ENCODE results near the gene CCDC158.
"Not testable (repeated sequence)": the region's sequence is repeated elsewhere in the genome, so short reads cannot be mapped to it uniquely, and the experiment has no call there.

Gene CCDC158

DNA sequence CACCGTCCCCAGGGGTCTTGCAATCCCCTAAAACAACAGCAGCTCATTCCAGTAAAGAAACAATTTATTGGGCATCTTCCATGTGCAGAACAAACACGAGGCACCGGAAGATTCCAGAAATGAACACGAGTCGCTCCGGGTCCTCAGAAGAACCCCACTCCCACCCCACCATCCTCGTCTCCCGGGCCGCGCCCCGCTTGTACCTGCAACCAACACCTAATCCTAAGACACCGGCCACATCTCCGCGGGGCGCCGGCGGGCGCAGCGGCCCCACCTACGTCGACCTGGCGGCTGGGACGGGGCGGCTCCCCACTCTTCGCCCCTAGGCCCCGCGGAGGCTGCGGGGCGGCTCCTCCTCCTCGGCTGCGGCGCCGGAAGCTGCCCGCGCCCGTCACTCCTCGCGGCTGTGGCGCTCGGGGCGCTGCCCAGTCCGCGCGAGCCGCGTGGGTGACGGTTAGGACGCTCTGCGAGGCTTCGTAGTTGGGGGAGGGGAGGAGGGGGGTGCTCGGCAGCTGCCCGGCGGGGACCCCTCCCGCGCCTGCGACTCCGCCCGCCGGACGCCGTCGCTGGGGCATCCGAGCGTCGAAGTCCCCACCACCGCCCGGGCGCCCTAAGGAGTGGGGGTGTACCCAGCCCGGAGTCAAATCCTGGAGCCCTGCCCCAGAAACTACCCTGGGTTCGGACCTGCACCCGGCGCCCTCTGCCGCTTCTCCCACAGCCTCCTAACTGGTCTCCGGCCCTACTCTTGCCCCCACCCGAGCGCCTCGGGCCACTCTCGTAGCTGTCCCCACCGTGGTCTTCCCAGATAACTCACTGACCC is at the start of gene CCDC158:
Gene CCDC158 (minus strand): TSS at position 380 of the 820 bp plus-strand sequence. CDS start 17,934 bp downstream, outside the sequence.
- DNase-seq: peak in 2 of 6 experiments; percentile 2 to 10

DNA sequence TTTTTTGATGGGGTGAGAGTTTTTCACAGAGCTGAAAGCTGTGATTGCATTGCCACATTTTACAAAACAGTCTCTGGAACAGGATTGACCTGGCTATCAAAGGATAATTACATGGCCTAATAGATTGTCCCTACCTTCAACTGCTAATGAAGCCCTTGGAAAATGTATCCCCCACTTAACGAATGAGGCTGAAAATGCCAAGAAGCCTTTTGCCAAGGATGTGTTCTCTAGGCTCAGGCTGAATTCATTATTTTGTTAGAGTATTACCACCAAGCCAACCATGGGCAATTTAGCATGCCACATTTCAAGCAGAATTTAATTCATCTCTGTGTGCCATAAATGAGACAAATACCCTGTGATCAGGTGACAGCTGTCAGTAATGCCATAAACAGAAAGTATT is 49.6 kb upstream of the CCDC158 start:
- no peak for DNase-seq

DNA sequence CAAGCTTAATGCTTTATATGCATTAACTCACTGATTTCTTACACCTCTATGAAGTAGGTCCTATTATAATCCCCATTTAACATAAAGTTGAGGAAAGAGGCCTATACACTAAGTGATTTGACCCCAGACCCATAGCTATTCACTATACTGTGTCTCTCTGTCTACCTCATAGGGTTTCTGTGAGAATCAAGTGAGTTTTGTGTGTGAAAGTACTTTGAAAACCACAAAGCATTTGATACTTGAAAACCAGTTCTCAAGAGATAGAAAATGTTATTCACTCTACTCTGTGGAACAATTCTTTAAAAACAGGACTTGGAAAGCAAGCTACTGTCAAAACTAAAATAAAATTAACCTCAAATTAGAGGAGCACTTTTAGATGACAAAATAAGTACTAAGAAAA is 49.1 kb upstream of the CCDC158 start:
- no peak for DNase-seq

DNA sequence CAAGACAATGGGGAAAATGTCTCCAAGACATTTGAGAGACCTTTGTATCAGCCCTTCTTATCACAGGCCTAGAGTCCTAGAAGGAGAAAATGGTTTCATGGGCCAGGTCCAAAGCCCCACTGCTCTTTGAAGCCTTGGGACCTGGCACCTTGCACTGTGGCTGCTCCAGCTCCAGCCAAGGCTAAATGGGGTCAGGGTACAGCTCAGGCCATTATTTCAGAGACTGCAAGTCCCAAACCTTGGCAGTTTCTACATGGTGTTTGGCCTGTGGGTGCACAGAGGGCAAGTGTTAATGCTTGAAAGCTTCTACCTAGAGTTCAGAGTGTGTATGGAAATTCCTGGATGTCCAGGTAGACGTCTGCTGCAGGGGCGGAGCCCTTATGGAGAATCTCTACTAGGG is 42.6 kb upstream of the CCDC158 start:
- no peak for DNase-seq

DNA sequence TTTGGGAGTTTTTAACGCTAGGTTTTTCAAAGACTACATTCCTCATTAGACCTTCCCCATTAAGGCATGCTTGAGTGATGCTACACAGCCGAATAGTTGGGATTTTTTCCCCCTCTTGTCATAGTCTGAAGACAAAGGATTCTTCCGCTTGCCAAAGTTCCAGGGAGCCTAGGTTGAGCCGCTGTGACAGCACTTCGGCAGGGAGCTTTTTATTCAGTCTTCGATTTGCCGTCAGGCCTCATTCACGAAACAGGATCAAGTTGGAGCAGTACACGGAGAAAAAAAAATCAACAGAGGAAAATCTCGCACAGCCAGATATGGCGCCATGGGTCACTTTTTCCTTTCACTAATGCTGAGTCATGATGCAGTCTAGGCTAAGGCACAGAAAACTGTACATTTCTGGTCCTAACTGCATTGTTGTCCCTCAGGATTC is 38.4 kb upstream of the CCDC158 start:
- DNase-seq: no peak

DNA sequence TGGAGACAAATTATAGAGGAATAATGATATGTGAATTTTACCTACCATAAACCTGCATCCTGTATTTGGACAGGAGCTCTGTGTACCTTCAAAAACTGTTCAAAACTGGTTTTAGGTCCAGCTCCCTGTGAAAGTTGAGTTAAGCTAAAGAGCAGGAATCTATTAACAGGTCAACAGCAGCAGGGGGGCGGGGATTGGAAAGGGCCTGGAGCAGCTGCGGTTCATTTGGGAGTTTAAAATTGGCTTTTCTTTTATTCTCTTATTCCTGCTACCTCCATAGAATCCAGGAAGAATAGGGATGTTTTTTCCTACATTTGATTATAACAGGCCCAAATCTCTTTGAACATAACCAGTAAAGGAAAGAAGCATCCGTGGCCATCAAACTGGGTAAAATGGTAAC is 37.9 kb upstream of the CCDC158 start:
- DNase-seq: no peak

DNA sequence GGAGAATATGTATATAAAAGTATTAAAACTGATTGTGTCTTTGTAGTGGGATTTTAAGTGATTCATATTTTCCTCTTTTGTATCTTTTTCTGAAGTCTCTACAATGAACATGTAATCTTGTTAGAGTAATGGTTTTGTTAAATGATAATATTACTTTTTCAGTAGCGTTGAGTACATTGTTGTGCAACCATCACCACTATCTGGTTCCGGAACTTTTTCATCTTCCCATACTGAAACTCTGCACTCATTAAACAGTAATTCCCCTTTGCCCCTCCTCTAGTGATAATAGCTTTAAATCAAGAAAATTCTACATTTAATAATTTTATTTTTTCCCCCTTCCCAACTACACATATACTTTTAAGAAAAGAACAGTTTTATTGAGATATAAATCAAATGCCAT is 37.4 kb upstream of the CCDC158 start:
- DNase-seq: no peak

DNA sequence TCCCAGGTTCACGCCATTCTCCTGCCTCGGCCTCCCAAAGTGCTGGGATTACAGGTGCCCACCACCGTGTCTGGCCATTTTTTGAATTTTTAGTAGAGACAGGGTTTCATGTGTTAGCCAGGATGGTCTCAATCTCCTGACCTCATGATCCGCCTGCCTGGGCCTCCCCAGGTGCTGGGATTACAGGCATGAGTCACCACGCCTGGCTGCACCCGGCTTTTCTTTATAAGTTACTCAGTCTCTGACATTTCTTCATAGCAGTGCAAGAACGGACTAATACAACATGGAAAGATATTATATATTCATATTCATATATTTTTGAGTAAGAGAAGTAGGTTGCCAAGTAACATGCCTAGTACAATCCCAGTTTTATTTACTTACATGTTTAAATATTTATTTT is 36.9 kb upstream of the CCDC158 start:
- no peak for DNase-seq

DNA sequence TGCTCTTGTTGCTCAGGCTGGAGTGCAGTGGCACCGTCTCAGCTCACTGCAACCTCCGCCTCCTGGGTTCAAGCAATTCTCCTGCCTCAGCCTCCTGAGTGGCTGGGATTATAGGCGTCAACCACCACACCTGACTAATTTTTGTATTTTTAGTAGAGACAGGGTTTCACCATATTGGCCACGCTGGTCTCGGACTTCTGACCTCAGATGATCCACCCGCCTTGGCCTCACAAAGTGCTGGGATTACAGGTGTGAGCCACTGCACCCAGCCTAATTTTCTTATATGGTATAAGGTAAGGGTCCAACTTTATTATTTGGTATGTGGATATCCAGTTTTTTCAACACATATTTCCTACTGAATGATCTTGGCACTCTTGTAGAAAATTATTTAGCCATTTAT is 33.1 kb upstream of the CCDC158 start:
- DNase-seq: not testable (repeated sequence)

DNA sequence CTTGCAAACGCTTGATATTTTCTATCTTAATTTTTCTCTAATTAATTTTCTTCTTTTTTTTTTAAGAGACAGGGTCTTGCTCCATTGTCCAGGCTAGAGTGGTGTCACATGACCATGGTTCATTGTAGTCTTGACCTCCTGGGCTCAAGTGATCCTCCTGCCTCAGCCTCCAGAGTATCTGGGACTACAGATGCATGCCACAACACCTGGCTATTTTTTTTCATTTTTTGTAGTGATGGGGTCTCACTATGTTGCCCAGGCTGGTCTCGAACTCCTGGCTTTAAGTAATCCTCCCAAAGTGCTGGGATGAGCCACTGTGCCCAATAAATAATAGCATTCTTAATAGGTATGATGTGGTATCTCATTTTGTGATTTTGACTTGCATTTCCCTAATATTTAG is 32.3 kb upstream of the CCDC158 start:
- DNase-seq: no peak

DNA sequence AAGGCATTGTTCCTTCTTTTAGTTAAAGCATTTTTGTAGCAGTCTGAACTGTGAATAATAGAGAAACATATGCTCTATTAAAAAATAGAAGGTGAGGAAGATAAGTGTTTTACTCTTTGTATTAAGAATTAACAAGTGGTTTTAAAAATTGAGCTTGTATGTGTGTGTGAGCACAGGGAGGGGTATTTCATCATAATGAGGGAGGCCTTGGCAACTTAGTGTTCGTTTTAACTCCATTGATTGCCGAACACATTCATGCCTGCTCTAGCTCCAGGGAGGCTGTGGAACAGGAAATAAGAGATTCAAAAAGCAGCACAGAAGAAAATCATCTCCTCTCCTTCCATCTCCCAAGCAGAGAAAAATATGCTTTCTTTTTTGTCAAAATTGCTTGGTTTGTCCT is 28.9 kb upstream of the CCDC158 start:
- no peak for DNase-seq

DNA sequence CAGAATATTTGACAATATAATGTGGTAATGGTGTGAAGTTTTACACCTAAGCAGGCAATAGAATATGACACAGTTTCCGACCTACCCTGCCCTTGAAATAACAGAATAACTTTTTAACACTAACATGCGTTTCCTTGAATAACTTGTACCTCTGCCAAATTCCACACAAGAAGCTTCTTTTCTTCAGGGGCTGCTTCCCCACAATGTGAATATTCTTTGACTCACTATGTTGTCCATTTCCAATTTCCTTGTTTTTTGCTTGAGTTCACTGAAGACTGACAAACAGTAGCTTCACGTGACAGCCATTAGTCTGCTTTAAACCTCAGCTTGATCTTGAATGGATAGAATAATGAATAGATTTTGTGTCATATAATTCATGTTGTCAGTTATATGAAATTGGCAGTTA is 28.4 kb upstream of the CCDC158 start:
- no peak for DNase-seq

DNA sequence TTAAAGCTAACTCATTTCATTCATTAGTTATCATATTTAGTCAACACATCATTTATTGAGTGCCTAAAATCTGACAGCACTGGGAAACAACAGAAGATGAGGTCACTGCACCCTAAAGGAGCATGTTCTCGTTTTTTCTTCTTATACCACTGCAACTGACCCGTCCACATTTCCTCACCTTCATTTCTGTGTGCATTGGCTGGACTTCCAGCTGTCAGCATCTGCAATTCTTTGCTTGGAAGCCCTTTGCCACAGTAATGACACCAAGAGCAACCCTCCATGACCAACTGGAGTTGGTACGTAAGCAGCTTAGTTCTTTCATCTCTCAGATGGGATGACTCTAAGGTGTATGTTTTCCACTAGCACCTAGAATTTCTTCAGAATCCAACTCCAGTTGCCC is 27.3 kb upstream of the CCDC158 start:
- DNase-seq: no peak

DNA sequence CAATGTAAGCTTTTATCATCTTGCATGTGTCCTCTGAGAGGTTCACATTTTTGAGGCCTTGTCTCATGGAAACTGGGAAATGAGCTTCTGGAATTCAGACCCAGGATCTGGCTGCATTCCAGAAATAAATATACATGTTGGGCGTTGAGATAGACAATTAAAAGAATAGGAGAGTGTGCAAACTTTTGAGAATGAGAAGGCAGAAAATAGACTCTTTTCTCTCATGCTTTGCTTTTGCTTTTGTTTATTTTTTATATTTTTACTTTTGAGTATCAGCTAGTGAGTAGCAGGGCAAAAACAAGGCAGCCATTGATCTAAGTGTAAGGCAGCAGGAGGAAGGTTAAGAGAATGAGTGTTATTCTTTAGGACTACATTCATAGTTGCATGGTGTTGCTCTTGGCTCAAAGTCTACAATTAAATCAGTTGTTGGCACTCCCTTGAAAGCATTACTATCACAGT is 26.5 kb upstream of the CCDC158 start:
- DNase-seq: no peak

DNA sequence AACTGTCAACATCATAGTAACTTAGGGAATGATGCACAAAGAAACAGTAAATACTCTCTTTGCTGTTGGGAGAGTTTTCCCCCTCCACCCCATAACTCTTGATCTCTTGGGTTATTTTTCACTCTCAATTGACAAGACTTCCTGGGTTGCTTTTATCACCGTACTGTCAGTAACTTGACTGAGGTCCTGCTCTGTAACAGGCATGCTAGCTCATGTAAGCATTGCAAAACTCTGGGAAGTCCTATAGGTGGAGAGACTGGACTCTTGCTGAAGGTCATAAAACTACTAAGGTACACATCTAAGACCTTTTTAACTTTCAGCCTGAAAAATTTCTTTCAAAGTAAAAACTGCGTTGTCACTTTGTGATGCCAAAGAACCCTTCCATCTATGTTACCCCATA is 25.0 kb upstream of the CCDC158 start:
- no peak for DNase-seq

DNA sequence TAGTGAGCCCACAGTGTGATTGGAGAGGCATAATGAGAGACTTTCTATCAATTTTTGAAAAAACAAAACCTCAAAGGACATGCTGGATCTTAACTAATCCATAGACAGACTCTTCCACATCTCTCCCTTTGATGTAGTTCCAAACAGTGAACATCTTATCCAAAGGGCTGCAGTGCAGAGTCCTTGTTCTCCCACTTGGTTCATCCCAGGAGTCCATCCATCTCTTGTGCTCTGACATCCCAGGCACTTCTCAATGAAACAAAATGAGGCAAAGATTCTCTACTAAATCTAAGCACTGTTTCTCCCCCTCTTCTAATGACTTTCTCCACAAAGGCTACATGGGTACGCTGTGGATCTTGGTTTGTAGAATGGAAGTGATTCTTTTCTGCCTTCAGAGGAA is 22.4 kb upstream of the CCDC158 start:
- no peak for DNase-seq

DNA sequence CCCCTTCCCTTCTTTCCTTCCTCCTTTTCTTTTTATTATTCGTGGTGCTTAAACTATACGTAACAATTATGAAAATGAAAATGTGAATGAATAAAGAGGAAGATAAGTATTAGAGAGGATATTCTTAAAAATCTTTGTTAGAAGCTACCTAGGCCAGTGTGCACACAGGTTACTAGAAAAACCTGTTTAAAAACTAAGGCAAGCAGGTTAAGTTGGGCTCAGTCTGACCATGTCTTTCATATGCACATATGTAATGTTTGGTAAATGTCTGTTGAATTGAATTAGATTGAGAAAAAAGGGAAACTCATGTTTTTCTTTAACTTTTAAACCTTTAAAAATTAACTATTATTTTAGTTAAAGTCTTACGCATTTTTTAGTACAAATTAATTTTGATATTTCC is 21.9 kb upstream of the CCDC158 start:
- DNase-seq: no peak

DNA sequence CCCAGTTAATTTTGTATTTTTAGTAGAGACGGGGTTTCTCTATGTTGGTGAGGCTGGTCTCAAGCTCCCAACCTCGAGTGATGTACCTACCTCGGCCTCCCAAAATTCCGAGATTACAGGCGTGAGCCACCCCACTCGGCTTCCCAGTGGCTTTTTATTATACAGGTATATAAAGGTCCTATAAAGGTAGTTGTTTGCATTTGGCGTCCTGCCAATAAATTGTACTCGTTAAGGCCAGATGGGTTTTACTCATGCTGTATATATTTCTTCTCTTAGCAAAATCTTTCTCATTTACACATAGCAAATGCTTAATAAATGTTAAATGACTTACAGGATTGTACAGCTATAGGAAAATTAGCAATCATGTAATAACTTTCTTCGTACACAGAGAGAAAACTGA is 20.9 kb upstream of the CCDC158 start:
- no peak for DNase-seq

DNA sequence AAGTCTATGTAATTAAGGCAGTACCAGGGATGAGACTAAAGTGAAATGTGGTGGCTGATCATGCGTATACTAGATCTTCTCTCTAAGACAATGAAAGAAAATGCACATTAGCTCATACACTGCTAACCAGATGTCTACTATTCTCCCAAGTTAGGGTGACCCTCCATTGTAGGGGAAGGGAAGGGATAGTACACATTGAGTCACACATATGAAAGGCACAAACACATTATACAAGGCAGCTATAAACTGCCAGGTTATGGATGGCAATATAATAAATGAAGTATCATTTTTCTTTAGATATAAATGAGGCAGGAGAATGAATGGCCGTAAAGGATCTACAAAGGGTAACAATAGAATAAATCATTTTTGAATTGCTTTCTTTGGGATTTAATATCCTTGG is 18.6 kb upstream of the CCDC158 start:
- no peak for DNase-seq

DNA sequence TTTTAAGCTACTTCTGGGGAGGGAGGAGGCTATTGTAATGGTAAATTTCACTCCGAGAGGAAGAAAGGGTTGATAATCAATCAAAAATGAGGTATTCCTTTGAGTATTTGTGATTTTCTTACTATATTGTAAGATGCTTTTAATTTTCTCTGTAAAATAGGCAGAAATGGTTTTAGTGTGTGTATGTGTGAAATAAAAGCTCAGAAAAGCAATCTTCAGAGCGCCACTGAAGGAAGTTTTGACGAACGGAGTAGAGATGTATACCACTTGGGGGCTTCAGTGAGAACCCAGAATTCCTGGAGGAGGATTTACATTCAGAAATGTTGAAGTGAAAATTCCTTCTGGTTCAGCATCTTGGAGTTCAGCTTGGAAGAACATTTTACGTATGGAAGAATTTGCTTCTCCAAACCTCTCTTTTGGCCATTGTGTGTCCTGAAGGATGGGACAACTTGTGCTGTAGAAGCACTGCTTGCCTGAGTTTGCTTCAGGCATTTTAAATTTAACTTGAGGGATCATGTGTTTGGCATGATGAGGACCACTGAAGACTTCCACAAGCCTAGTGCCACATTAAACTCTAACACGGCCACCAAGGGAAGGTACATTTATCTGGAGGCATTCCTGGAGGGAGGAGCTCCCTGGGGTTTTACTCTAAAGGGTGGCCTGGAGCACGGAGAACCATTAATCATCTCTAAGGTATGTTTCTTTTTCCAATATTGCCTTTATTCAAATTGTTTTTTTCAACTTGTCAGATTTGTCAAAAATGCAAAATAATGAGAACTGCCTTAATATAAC is 14.8 kb upstream of the CCDC158 start:
- DNase-seq: no peak

DNA sequence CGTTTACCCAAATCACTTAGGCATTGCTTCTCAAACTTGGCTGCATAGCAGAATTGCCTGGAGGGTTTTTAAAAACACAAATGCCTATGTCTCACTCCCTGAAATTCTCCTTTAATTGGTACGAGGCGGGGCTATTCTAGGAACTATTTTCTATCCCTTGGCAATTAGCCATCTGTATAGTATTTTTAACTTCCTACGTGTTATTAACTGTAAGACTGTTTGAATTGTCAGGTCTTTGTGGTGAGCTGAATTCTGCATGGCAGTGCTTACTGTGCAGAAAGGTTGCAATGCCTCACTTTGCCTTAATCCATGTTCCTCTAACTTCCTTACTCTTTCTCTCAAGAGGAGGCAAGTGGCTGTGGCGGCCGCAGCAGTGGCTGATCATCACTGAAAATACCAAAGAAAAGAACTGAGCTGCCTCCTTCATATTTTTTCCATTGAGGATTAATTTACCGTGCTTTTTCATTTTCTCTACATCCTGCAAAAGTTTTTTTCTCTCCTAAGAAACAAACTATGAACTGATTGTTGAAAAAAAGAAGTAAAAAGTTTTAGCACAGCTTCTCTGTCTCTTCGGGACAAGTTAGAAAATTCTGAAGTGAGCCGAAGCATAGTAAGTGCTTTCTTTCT is 14.1 kb upstream of the CCDC158 start, which contains the start of gene SHROOM3:
Gene SHROOM3 (plus strand): TSS at position 329 of the 627 bp plus-strand sequence. CDS start 824 bp downstream, outside the sequence.
- DNase-seq: no peak

DNA sequence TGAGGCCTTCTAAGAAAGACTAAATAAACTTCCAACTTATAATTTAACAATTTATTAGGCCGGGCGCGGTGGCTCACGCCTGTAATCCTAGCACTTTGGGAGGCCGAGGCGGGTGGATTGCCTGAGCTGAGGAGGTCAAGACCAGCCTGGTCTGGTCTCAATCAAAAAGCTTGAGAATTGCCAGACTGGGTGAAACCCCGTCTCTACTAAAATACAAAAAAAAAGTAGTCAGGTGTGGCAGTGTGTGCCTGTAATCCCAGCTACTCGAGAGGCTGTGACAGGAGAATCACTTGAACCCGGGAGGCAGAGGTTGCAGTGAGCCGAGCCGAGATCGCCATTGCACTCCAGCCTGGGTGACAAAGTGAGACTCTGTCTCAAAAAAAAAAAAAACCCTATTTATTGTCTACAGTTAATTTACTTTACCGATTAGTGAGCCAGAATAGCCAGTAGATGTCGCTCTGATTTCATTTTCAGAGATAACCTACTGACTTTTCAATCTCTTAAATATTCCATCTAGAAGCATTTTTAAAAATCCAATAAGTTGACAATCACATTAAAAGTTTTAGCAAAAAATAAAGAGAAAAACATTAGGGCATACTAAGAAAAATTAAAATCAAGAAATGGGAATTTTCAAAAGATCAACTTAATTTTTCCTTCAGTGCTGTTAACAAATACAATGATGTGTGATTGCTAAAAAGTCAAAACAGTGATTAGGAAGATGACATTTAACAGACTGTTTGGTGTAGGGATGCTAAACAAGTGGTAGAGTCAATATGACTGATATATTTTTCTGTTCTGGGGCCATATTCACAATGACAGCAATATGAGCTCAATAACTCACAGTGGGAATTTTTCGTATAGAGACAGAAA is 9.8 kb upstream of the CCDC158 start:
- peak in 2 of 6 experiments; percentile 3 to 12 for DNase-seq

Data from stimulated activated naive CD4-positive, alpha-beta T cell (primary cell).